GM19238 (cell line): Measurements from ENCODE around the gene NSUN7.
A peak's percentile ranks its signal among the peaks of the same experiment; 100 is the strongest.
"Not testable (repeated sequence)": the region's sequence is repeated elsewhere in the genome, so short reads cannot be mapped to it uniquely, and the experiment has no call there.

Source experiments
- DNase-seq: peaks from one replicate; pipeline ENCODE4 v3.0.0; 2011; ENCODE audit warnings: low spot score; ENCODE audit not compliant: insufficient read length

NSUN7 gene

GRCh38 chr4:40749717-40750460 lies at the start of gene NSUN7:
Gene NSUN7, plus strand, starts transcription at chr4:40749955. Its CDS starts 739 bp downstream, at chr4:40750694.
- peak; percentile 28 for DNase-seq

GRCh38 chr4:40702137-40702799 lies 47.5 kb upstream of the NSUN7 start:
- no peak for DNase-seq

- DNase-seq = no peak
These were observed 47.0 kb upstream of the NSUN7 start for GRCh38 chr4:40702800-40703151.

DNA sequence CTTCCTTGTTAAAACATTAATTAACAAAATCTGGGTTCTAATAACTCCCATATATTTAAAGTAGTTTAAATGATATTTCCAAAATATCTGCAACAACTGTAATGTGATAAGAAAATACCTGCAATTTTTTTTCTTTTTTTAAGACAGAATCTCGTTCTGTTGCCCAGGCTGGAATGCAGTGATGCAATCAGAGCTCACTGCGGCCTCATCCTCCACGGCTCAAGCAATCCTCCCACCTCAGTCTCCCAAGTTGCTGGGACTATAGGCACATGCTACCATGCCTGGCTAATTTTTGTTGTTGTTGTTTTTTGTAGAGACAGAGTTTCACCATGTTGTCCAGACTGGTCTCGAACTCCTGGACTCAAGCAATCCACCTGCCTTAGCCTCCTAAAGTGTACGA lies 45.7 kb upstream of the NSUN7 start:
- DNase-seq = no peak

GRCh38 chr4:40710484-40711254 lies 39.1 kb upstream of the NSUN7 start:
- DNase-seq = no peak

GRCh38 chr4:40713001-40713400 lies 36.8 kb upstream of the NSUN7 start:
- DNase-seq = not testable (repeated sequence)

GRCh38 chr4:40713798-40714197 lies 36.0 kb upstream of the NSUN7 start:
- no peak for DNase-seq

GRCh38 chr4:40718586-40718985 lies 31.2 kb upstream of the NSUN7 start:
- no peak for DNase-seq

DNA sequence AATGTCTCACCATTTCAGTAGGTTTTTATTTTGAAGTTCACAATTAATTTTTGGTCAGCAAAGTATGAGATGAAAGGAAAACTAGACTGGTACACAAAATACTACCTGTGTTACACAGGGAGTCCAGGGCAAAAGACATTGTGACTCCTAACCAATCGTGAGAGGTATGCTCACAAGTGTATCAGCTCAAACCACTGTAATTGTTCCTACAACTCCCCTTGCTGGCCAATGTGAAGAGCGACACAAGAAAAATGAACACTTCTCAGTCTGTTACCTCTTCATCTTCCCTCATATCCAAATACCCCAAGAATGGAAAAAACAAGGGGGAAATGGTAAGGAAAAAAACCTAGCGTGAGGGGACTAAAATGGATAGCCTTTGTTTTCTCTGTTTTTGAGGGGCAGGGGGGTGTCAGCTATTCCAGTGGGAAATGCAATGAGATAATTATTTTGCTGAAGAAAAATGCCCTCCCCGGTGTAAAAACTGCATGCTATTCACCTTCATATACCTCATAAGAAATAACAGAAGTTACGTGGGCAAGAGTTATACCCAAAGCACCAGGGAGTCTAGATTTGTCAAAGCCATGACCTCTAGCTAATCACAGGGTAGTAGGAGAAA lies 30.6 kb upstream of the NSUN7 start:
- DNase-seq = peak; percentile 31

- no peak for DNase-seq
These were observed 29.4 kb upstream of the NSUN7 start for GRCh38 chr4:40720351-40720750.

DNA sequence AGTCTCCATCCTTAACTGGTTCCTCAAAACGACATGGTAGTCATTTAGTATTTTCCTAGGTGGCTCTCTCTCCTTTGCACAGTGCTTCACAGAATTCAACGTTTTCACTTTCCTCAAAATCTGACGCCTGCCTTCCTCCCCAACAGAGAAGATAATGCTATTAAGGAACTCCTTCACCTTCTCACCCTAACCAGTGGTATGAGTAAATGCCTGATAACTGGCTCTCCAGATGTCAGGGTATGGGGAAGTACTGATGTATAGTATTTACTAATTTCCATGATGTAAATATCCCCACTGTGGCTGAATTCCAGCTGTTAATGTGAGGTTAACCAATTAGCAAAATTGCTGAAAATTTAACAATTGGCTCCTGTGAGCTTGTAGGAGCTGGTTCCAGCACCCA lies 28.8 kb upstream of the NSUN7 start:
- DNase-seq = no peak

DNA sequence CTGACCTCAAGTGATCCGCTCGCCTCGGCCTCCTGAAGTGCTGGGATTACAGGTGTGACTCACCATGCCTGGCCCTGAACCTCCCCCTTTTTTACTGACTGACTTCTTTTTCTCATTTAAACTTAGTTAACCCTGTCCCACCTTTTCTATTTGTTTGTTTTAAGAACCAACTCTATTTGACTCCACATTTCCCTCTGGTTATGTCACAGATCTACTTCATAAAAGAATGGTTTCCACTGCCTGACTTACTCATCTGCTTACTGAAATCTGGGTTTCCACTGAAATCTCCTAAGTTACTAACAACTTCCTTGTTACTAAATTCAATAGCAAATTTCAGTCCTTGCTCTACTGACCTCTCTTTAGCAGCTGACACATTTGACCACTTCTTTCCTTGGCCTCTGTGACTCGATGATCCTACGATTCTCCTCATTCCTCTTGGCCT lies 28.0 kb upstream of the NSUN7 start:
- DNase-seq = no peak

DNA sequence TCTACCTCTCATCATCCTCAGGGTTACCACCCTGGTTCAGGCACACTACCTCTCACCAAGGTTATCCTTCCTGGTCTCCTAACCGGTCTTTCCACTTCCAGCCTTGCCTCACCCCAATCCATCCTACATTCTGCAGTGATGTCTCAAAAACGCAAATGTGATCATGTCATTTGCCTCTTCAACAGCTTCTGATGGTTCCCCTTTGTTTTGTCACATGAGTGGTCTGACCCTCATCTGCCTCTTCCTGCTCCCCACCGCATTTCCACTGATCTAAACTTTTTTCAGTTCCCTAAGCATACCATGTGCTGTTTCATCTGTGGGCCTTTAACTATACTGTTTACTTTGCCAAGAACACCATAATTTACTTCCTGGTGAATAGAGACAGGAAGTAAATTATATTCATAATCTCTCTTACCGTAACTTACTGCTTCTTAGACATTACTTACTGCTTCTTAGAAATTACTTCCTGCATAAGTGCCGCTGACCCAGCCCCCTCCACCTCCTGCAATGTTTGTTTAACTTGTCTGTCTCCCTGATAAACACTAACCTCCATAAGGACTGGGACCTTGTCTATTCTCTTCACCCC lies 27.1 kb upstream of the NSUN7 start:
- no peak for DNase-seq

DNA sequence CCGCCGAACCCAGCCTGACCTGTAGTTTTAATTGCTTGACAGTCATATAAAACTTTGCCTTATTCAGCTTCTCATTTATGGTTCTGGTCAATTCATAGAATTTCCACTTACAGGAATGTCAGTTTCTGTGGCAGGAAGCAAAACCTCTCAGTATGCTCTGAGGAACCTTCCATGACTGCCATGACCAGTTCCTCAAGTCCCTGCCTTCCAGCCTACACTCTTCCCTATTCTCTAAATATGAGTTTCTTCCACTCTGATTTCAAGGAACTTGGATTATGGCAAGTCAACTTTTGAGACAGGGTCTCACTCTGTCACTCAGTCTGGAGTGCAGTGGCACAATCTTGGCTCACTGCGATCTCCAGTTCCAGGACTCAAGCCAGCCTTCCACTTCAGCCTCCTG lies 26.0 kb upstream of the NSUN7 start:
- no peak for DNase-seq

GRCh38 chr4:40728333-40728732 lies 21.4 kb upstream of the NSUN7 start:
- DNase-seq = no peak

DNA sequence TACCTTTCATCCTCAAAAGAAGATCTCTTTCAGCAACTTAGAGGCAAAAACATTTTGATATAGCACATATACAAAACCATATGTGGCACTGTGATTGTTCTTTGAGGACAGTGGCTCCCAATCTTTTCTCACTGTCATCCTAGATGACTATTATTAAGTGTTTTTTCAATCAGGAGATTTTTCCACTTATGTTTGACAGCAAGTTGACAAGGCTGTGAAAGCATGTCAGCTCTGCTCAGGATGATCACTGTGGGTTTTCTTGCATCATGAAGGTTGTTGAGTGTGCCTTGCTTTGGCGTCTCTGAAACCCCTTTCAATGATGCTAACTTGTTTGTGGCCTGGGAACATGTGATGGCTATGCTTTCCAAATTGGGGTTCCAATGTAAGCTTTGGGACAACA lies 20.2 kb upstream of the NSUN7 start:
- no peak for DNase-seq

- DNase-seq = no peak
These were observed 19.6 kb upstream of the NSUN7 start for GRCh38 chr4:40730091-40730679.

DNA sequence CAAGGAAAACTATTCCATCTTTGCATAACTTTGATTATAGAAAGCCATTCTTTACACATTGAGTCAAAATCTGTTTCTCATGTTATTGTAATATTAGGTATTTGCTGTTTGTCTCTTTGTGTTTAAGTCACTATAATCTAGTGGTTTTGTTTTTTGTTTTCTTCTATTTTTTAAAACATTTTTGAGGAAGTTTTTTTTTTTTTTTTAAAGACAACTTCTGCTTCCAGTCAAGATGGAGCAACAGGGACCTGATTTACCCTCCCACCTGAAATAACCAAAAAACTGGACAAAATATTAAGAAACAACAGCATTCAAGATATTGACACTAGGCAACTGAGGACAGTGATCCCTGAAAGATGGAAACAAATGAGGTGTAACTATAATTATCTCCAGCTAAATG lies 18.4 kb upstream of the NSUN7 start:
- no peak for DNase-seq

- no peak for DNase-seq
These were observed 17.9 kb upstream of the NSUN7 start for GRCh38 chr4:40731792-40732245.

DNA sequence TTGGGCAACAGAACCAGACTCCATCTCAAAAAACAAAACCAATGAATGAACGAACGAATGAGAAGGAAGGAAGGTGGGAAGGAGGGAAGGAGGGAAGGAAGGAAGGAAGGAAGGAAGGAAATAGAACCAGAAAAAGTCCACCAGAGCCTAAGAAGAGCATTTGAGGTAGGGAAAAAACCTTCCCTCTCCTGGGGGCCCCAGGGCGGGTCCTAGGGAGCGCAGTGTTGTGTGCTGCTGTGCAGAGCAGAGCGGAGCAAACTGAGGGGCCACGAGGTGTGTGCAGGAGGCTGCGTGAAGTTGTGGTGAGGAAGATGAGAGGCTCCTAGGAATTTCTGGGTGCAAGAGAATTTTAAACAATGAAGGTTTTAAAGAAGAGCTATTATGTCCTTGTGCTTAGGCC lies 16.0 kb upstream of the NSUN7 start:
- no peak for DNase-seq

DNA sequence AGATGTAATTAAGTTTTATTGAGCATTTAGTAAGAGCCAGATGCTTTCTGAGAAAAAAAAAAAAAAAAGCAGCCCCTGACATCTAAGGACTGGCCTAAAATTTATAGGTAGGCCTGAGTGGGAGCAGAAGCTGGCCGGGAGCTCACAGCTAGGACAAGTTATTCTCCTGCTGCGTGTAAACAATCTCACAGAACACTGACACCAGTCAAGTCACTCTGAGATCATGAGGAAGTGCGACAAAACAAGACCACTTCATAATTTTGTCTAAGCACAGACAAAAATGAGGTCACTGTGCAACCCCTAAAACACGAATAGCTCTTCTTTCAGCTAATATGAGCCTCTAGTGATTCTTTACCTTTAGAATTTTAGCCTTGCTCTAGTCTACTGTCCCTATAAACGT lies 15.3 kb upstream of the NSUN7 start:
- no peak for DNase-seq
